GM21390 (cell line): ENCODE data around the gene ANKMY1.
A peak's percentile ranks its signal among the peaks of the same experiment; 100 is the strongest.

Experiments used
- ATAC-seq: cut with Tn5 transposase; IDR thresholded peaks from one replicate; pipeline ENCODE4 v1.9.1; 2021; ENCODE audit not compliant: unreplicated experiment

Gene ANKMY1

GRCh38 chr2:240595381-240596079 lies 37.7 kb upstream of the ANKMY1 start:
- no peak for ATAC-seq

GRCh38 chr2:240594511-240595380 lies 37.0 kb upstream of the ANKMY1 start:
- ATAC-seq: no peak

GRCh38 chr2:240593703-240594451 lies 36.1 kb upstream of the ANKMY1 start:
- no peak for ATAC-seq

- ATAC-seq: no peak
Observed at GRCh38 chr2:240593026-240593702, 35.4 kb upstream of the ANKMY1 start.

- ATAC-seq: no peak
Observed at GRCh38 chr2:240591784-240592183, 34.0 kb upstream of the ANKMY1 start.

GRCh38 chr2:240591226-240591625 lies 33.4 kb upstream of the ANKMY1 start:
- no peak for ATAC-seq

- ATAC-seq: no peak
Observed at GRCh38 chr2:240590681-240591111, 32.9 kb upstream of the ANKMY1 start.

GRCh38 chr2:240589850-240590525 lies 32.2 kb upstream of the ANKMY1 start:
- ATAC-seq: no peak

- no peak for ATAC-seq
Observed at GRCh38 chr2:240589375-240589774, 31.6 kb upstream of the ANKMY1 start.

GRCh38 chr2:240588669-240589068 lies 30.9 kb upstream of the ANKMY1 start:
- no peak for ATAC-seq

- no peak for ATAC-seq
Observed at GRCh38 chr2:240588006-240588655, 30.3 kb upstream of the ANKMY1 start.

GRCh38 chr2:240586919-240587800 lies 29.4 kb upstream of the ANKMY1 start:
- peak; percentile 3 for ATAC-seq

GRCh38 chr2:240586198-240586918 lies 28.6 kb upstream of the ANKMY1 start, which contains the start of gene CAPN10:
TSS of gene CAPN10 (plus strand) at chr2:240586734. CDS start at chr2:240586912, 178 bp downstream.
- peak; percentile 58 for ATAC-seq

GRCh38 chr2:240585681-240586197 lies 28.0 kb upstream of the ANKMY1 start:
- ATAC-seq: no peak

- ATAC-seq: peak; percentile 30
Observed at GRCh38 chr2:240585101-240585500, 27.3 kb upstream of the ANKMY1 start.

GRCh38 chr2:240584486-240585031 lies 26.8 kb upstream of the ANKMY1 start:
- ATAC-seq: peak; percentile 59

- ATAC-seq: no peak
Observed at GRCh38 chr2:240583774-240584173, 26.0 kb upstream of the ANKMY1 start.

GRCh38 chr2:240582781-240583180 lies 25.0 kb upstream of the ANKMY1 start:
- no peak for ATAC-seq
